HepG2 (cell line): Measurements from ENCODE around the gene NFE2L1. TPM values are rescaled to one million over a fixed set of nuclear protein-coding genes. Genes with fewer than 3 reads are reported as not detected.

ENCODE experiments used
- ASH2L ChIP-seq: fragments of 300-600, 200-600 bp; sonication (generic); IDR thresholded peaks from 2 replicates; pipeline ENCODE4 v1.7.0; 2017; ENCODE audit warnings: low read depth, mild to moderate bottlenecking, moderate library complexity, mixed read lengths, low read length; ENCODE audit not compliant: insufficient read length
- ATF2 ChIP-seq: sonication (generic); formaldehyde crosslinking; IDR thresholded peaks from 2 replicates; pipeline ENCODE4 v1.4.0; 2020; ENCODE audit warnings: missing genetic modification reagents
- CC2D1A ChIP-seq: sonication (generic); formaldehyde crosslinking; IDR thresholded peaks from 2 replicates; pipeline ENCODE4 v1.8.1; 2023; ENCODE audit warnings: mild to moderate bottlenecking, missing genetic modification reagents
- ESRRA ChIP-seq: sonication (generic); formaldehyde crosslinking; IDR thresholded peaks from 2 replicates; pipeline ENCODE4 v1.5.1; 2020; ENCODE audit warnings: mild to moderate bottlenecking, low read depth, missing genetic modification reagents
- EZH2 ChIP-seq: conservative IDR thresholded peaks from 2 replicates; pipeline ENCODE4 v1.6.1; 2012; ENCODE audit warnings: mild to moderate bottlenecking, low read depth, low read length, moderate library complexity
- FOSL2 ChIP-seq: sonication (generic); formaldehyde crosslinking; IDR thresholded peaks from 2 replicates; pipeline ENCODE4 v1.4.0; 2020; ENCODE audit warnings: missing genetic modification reagents
- GABPA ChIP-seq, 2 experiments: IDR thresholded peaks; 2 replicates each; pipeline ENCODE4 v1.6.1; 2011 to 2016; ENCODE audit warnings: low read depth in 2 of 2, low read length in 1 of 2, missing biosample characterization in 1 of 2, missing genetic modification characterization in 1 of 2
- GATAD2A ChIP-seq: IDR thresholded peaks from 2 replicates; pipeline ENCODE4 v1.6.1; 2016
- KDM3A ChIP-seq: IDR thresholded peaks from 2 replicates; pipeline ENCODE4 v1.6.1; 2018; ENCODE audit warnings: low read depth, missing compliant biosample characterization
- MBNL3 ChIP-seq: fragments of 250-450 bp; sonication (Bioruptor Pico); conservative IDR thresholded peaks from 2 replicates; pipeline ENCODE4 v1.8.0; 2022; ENCODE audit warnings: mild to moderate bottlenecking, inconsistent platforms
- MEIS2 ChIP-seq: sonication (generic); formaldehyde crosslinking; IDR thresholded peaks from 2 replicates; pipeline ENCODE4 v1.9.0; 2021; ENCODE audit warnings: mild to moderate bottlenecking, missing genetic modification reagents
- NFYB ChIP-seq: sonication (generic); formaldehyde crosslinking; IDR thresholded peaks from 2 replicates; pipeline ENCODE4 v1.4.0; 2020; ENCODE audit warnings: missing genetic modification reagents
- NFYC ChIP-seq: IDR thresholded peaks from 2 replicates; pipeline ENCODE4 v1.6.1; 2016; ENCODE audit warnings: missing genetic modification reagents, missing compliant biosample characterization
- RCOR2 ChIP-seq: IDR thresholded peaks from 2 replicates; pipeline ENCODE4 v1.6.1; 2016; ENCODE audit warnings: missing biosample characterization, missing genetic modification reagents
- TBX2 ChIP-seq: sonication (generic); formaldehyde crosslinking; IDR thresholded peaks from 2 replicates; pipeline ENCODE4 v1.5.0; 2020; ENCODE audit warnings: missing genetic modification reagents, mild to moderate bottlenecking, borderline replicate concordance
- TEF ChIP-seq: sonication (generic); formaldehyde crosslinking; IDR thresholded peaks from 2 replicates; pipeline ENCODE4 v1.5.0; 2020; ENCODE audit warnings: missing genetic modification reagents
- ZFP1 ChIP-seq: IDR thresholded peaks from 2 replicates; pipeline ENCODE4 v1.6.1; 2016
- ZFYVE20 ChIP-seq: sonication (generic); formaldehyde crosslinking; IDR thresholded peaks from 2 replicates; pipeline ENCODE4 v1.8.0; 2023; ENCODE audit warnings: low read depth, mild to moderate bottlenecking, moderate library complexity, missing genetic modification reagents, borderline replicate concordance
- ZKSCAN8 ChIP-seq: IDR thresholded peaks from 2 replicates; pipeline ENCODE4 v1.6.1; 2016; ENCODE audit warnings: borderline replicate concordance, missing genetic modification reagents, missing compliant biosample characterization
- ZNF143 ChIP-seq: sonication (generic); formaldehyde crosslinking; IDR thresholded peaks from 2 replicates; pipeline ENCODE4 v1.4.0; 2020; ENCODE audit warnings: missing genetic modification reagents
- ZNF260 ChIP-seq: sonication (generic); formaldehyde crosslinking; IDR thresholded peaks from 2 replicates; pipeline ENCODE4 v1.4.0; 2020; ENCODE audit warnings: missing genetic modification reagents, low read depth, mild to moderate bottlenecking, borderline replicate concordance
- ZNF3 ChIP-seq: IDR thresholded peaks from 2 replicates; pipeline ENCODE4 v1.7.0; 2017; ENCODE audit warnings: inconsistent platforms
- ZNF333 ChIP-seq: sonication (generic); formaldehyde crosslinking; IDR thresholded peaks from 2 replicates; pipeline ENCODE4 v1.4.0; 2020; ENCODE audit warnings: mild to moderate bottlenecking, missing genetic modification reagents, borderline replicate concordance
- ZNF605 ChIP-seq: sonication (generic); formaldehyde crosslinking; IDR thresholded peaks from 2 replicates; pipeline ENCODE4 v1.8.0; 2022; ENCODE audit warnings: mild to moderate bottlenecking, missing genetic modification reagents
- ZNF713 ChIP-seq: sonication (generic); formaldehyde crosslinking; IDR thresholded peaks from 2 replicates; pipeline ENCODE4 v1.4.0; 2020; ENCODE audit warnings: mild to moderate bottlenecking, missing genetic modification reagents
- ZNF891 ChIP-seq: sonication (generic); formaldehyde crosslinking; IDR thresholded peaks from 2 replicates; pipeline ENCODE4 v1.5.0; 2020; ENCODE audit warnings: mild to moderate bottlenecking, missing genetic modification reagents
- polyA plus RNA-seq, 8 experiments: library from polyadenylated mRNA; depleted of rRNA in 3 of 8; stranded (reverse) in 7 of 8; unstranded in 1 of 8; fragments of >200 nt; fragmentation: Illumina TruSeq in 4 of 8; extraction: Trizol in 4 of 8; gene quantifications; 2 replicates each; pipeline versions ENCODE4 v1.2.1 to v1.2.3, GENCODE V29; 2011 to 2016; ENCODE audit warnings: low read depth in 4 of 8, missing spikeins in 1 of 8, mixed read lengths in 1 of 8; ENCODE audit not compliant: insufficient read depth in 1 of 8
- total RNA-seq, 5 experiments: library from RNA; depleted of rRNA; stranded (reverse); fragments of >200 nt; fragmentation: Illumina TruSeq; extraction: Trizol; gene quantifications; 2 replicates each; pipeline ENCODE4 v1.2.3, GENCODE V29; 2016; ENCODE audit warnings: low read depth in 1 of 5
- TF ChIP-seq, protein P1 (sequence below): sonication (generic); formaldehyde crosslinking; IDR thresholded peaks from 2 replicates; pipeline ENCODE4 v1.5.0; 2020; ENCODE audit warnings: missing genetic modification reagents, mild to moderate bottlenecking, borderline replicate concordance

Gene NFE2L1
- total and polyA plus RNA-seq, 2 of the 13 experiments (the other 11 are each of a cell fraction or from before 2014, with no cell fraction given) = 67.0 to 234 TPM

- TF ChIP-seq TEF (peak; percentile 39; the same call in 1 of the 2 replicates), ZNF3 (CRISPR knock-in tag) (no peak), ASH2L (peak; percentile 94), NFYC (peak; percentile 93), ATF2 (CRISPR knock-in tag) (peak; percentile 26), NFYB (CRISPR knock-in tag) (peak; percentile 98), GATAD2A (peak; percentile 69), ZNF333 (CRISPR knock-in tag) (peak; percentile 98), ZKSCAN8 (CRISPR knock-in tag) (peak; percentile 18), FOSL2 (CRISPR knock-in tag) (no peak; the same call in 1 of the 2 replicates), ZFYVE20 (CRISPR knock-in tag) (0 out of 2 replicates have a peak, but pooled peaks have one; percentile 34), ZNF605 (peak; percentile 73), ZFP1 (CRISPR knock-in tag) (no peak; the same call in none of the 2 replicates), ZNF891 (CRISPR knock-in tag) (peak; percentile 72; the same call in 1 of the 2 replicates), ZNF260 (CRISPR knock-in tag) (no peak; the same call in 1 of the 2 replicates), KDM3A (CRISPR knock-in tag) (peak; percentile 20; the same call in 1 of the 2 replicates), EZH2 (no peak), CC2D1A (0 out of 2 replicates have a peak, but pooled peaks have one; percentile 74), TBX2 (CRISPR knock-in tag) (peak; percentile 100), ZNF713 (CRISPR knock-in tag) (no peak), ESRRA (no peak), MBNL3 (CRISPR knock-in tag) (no peak), ZNF143 (peak; percentile 92), MEIS2 (CRISPR knock-in tag) (peak; percentile 45), RCOR2 (CRISPR knock-in tag) (no peak), GABPA (IDR thresholded peaks at IDR 0.05; ENCODE audit: low read depth, low read length) (peak; percentile 81), GABPA (CRISPR knock-in tag; IDR thresholded peaks at IDR 0.05; ENCODE audit: low read depth) (peak; percentile 95)
- TF ChIP-seq, protein P1, sequence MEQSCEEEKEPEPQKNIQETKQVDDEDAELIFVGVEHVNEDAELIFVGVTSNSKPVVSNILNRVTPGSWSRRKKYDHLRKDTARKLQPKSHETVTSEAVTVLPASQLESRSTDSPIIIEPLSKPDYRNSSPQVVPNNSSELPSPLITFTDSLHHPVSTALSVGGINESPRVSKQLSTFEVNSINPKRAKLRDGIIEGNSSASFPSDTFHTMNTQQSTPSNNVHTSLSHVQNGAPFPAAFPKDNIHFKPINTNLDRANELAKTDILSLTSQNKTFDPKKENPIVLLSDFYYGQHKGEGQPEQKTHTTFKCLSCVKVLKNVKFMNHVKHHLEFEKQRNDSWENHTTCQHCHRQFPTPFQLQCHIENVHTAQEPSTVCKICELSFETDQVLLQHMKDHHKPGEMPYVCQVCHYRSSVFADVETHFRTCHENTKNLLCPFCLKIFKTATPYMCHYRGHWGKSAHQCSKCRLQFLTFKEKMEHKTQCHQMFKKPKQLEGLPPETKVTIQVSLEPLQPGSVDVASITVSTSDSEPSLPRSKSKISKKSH (CRISPR knock-in tag) = peak; percentile 76; the same call in 1 of the 2 replicates
These were observed 59.2 kb downstream of the NFE2L1 start, which contains the start of gene SNX11 (continued) for GRCh38 chr17:48107137-48108055.
